Astrocyte of the spinal cord (primary cell): ENCODE measurements around the gene GYPB.
"Not testable (repeated sequence)": the region's sequence is repeated elsewhere in the genome, so short reads cannot be mapped to it uniquely, and the experiment has no call there.

Experiments
- DNase-seq: peaks from one replicate; pipeline ENCODE4 v3.0.0; 2011; ENCODE audit warnings: low read depth, low spot score
- H3K4me3 ChIP-seq: 2 replicates; pipeline ENCODE4 v1.5.1; 2011; ENCODE audit warnings: low read depth, mild to moderate bottlenecking, low read length, moderate library complexity
- CTCF ChIP-seq: IDR thresholded peaks from 2 replicates; pipeline ENCODE4 v1.5.1; 2012; ENCODE audit warnings: low read depth, mild to moderate bottlenecking, low read length, inconsistent platforms
- in situ Hi-C: cut with HindIII; loops from 2 replicates; pipeline ENCODE4 v1.10.0; 2017; ENCODE audit warnings: low sequenced_read_pairs

GYPB gene

GRCh38 chr4:144021336-144021990 is 2.3 kb upstream of the GYPB start:
- H3K4me3 ChIP-seq, in situ Hi-C loops: not testable (repeated sequence)
- peak; percentile 1 for DNase-seq
- peak; percentile 60 for TF ChIP-seq CTCF

GRCh38 chr4:144018223-144019000 is 768 bp downstream of the GYPB start:
- in situ Hi-C loops: not testable (repeated sequence)

GRCh38 chr4:144017271-144017670 is 1.9 kb downstream of the GYPB start:
- in situ Hi-C loops, H3K4me3 ChIP-seq, DNase-seq: not testable (repeated sequence)

More at GRCh38 chr4:144018223-144019000, 768 bp downstream of the GYPB start:
- DNase-seq, H3K4me3 ChIP-seq: not testable (repeated sequence)

GRCh38 chr4:144016057-144016605 is 3.0 kb downstream of the GYPB start:
- in situ Hi-C loops, DNase-seq, H3K4me3 ChIP-seq: not testable (repeated sequence)

GRCh38 chr4:144014808-144015207 is 4.4 kb downstream of the GYPB start:
- in situ Hi-C loops: no loop called here
- TF ChIP-seq CTCF: no peak
- no peak overlapping the region for H3K4me3 ChIP-seq
- DNase-seq: no peak

- H3K4me3 ChIP-seq, DNase-seq, in situ Hi-C loops: not testable (repeated sequence)
Measured at GRCh38 chr4:144008602-144009001, 10.6 kb downstream of the GYPB start.

- DNase-seq, H3K4me3 ChIP-seq, in situ Hi-C loops: not testable (repeated sequence)
Measured at GRCh38 chr4:144007960-144008359, 11.2 kb downstream of the GYPB start.

- H3K4me3 ChIP-seq, DNase-seq, in situ Hi-C loops: not testable (repeated sequence)
Measured at GRCh38 chr4:144006200-144006803, 12.9 kb downstream of the GYPB start.

- H3K4me3 ChIP-seq, DNase-seq, in situ Hi-C loops: not testable (repeated sequence)
Measured at GRCh38 chr4:144005558-144005953, 13.6 kb downstream of the GYPB start.

- in situ Hi-C loops, DNase-seq: not testable (repeated sequence)
Measured at GRCh38 chr4:144004868-144005557, 14.2 kb downstream of the GYPB start.

GRCh38 chr4:144003890-144004265 is 15.3 kb downstream of the GYPB start:
- H3K4me3 ChIP-seq, DNase-seq, in situ Hi-C loops: not testable (repeated sequence)

More at GRCh38 chr4:144004868-144005557, 14.2 kb downstream of the GYPB start:
- not testable (repeated sequence) for H3K4me3 ChIP-seq

GRCh38 chr4:144003205-144003889 is 15.8 kb downstream of the GYPB start:
- in situ Hi-C loops, DNase-seq, H3K4me3 ChIP-seq: not testable (repeated sequence)

- H3K4me3 ChIP-seq, in situ Hi-C loops, DNase-seq: not testable (repeated sequence)
Measured at GRCh38 chr4:144000331-144000995, 18.7 kb downstream of the GYPB start.
